GM06990 (cell line): ENCODE data around the gene PARK7.

Experiments used
- DNase-seq: peaks from one replicate; pipeline ENCODE4 v3.0.0-alpha.2; 2011; ENCODE audit not compliant: insufficient read length; ENCODE audit errors: extremely low read depth
- H3K27me3 ChIP-seq: replicated peaks from 2 replicates; pipeline ENCODE4 v1.6.0; 2011; ENCODE audit warnings: low read length; ENCODE audit not compliant: control insufficient read depth, insufficient read depth
- H3K36me3 ChIP-seq: 2 replicates; pipeline ENCODE4 v1.5.1; 2011; ENCODE audit warnings: low read length; ENCODE audit not compliant: control insufficient read depth, insufficient read depth
- H3K4me3 ChIP-seq: replicated peaks from 2 replicates; pipeline ENCODE4 v1.5.1; 2011; ENCODE audit warnings: low read depth, mild to moderate bottlenecking, control low read depth, low read length
- TF ChIP-seq, protein P1 (sequence below): IDR thresholded peaks from 2 replicates; pipeline ENCODE4 v1.5.1; 2011; ENCODE audit warnings: low read length, control low read depth, mild to moderate bottlenecking, inconsistent platforms; ENCODE audit not compliant: insufficient read depth, poor library complexity, severe bottlenecking

The PARK7 gene

GRCh38 chr1:7989762-7990428 is 28.4 kb downstream of the PARK7 start:
- DNase-seq = no peak
- no peaks in the 10 kb centered on the region for H3K27me3 ChIP-seq
- TF ChIP-seq, protein P1, sequence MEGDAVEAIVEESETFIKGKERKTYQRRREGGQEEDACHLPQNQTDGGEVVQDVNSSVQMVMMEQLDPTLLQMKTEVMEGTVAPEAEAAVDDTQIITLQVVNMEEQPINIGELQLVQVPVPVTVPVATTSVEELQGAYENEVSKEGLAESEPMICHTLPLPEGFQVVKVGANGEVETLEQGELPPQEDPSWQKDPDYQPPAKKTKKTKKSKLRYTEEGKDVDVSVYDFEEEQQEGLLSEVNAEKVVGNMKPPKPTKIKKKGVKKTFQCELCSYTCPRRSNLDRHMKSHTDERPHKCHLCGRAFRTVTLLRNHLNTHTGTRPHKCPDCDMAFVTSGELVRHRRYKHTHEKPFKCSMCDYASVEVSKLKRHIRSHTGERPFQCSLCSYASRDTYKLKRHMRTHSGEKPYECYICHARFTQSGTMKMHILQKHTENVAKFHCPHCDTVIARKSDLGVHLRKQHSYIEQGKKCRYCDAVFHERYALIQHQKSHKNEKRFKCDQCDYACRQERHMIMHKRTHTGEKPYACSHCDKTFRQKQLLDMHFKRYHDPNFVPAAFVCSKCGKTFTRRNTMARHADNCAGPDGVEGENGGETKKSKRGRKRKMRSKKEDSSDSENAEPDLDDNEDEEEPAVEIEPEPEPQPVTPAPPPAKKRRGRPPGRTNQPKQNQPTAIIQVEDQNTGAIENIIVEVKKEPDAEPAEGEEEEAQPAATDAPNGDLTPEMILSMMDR = no peak

GRCh38 chr1:7991504-7992440 is 30.3 kb downstream of the PARK7 start:
- Histone ChIP-seq H3K4me3 (no peak overlapping the region), H3K36me3 (peaks cover 3% of the 10 kb centered on the region; the same call in 1 of the 2 replicates), H3K27me3 (no peaks in the 10 kb centered on the region)
- DNase-seq = no peak
- TF ChIP-seq, protein P1 = no peak

More at GRCh38 chr1:7989762-7990428, 28.4 kb downstream of the PARK7 start:
- Histone ChIP-seq H3K4me3 (no peak overlapping the region), H3K36me3 (peaks cover 10% of the 10 kb centered on the region)

- no peak for DNase-seq
- TF ChIP-seq, protein P1 = no peak
- Histone ChIP-seq H3K27me3 (no peaks in the 10 kb centered on the region), H3K4me3 (no peak overlapping the region), H3K36me3 (peaks cover 3% of the 10 kb centered on the region; the same call in 1 of the 2 replicates)
Measured at GRCh38 chr1:7992885-7993284, 31.4 kb downstream of the PARK7 start.

GRCh38 chr1:7993593-7994479 is 32.3 kb downstream of the PARK7 start:
- Histone ChIP-seq H3K36me3 (peaks cover 3% of the 10 kb centered on the region; the same call in 1 of the 2 replicates), H3K4me3 (peak overlapping the region; percentile 40), H3K27me3 (no peaks in the 10 kb centered on the region)
- TF ChIP-seq, protein P1 = no peak
- DNase-seq = peak; percentile 65

- DNase-seq = no peak
- no peak overlapping the region; the same call in 1 of the 2 replicates for H3K4me3 ChIP-seq
- peaks cover 1% of the 10 kb centered on the region; the same call in 1 of the 2 replicates for H3K36me3 ChIP-seq
- H3K27me3 ChIP-seq = no peaks in the 10 kb centered on the region
- TF ChIP-seq, protein P1 = no peak
Measured at GRCh38 chr1:7994827-7995226, 33.3 kb downstream of the PARK7 start.
